ENCODE data around the gene SEMA5B. TPM values are rescaled to one million over a fixed set of nuclear protein-coding genes. Genes with fewer than 3 reads are reported as not detected.

The SEMA5B gene
- total RNA-seq, 1 experiment from 2014 or later: 9.4 TPM

GRCh38 chr3:123058505-123058904 is 30.9 kb upstream of the SEMA5B start:
- no peak overlapping the region for H3K18ac ChIP-seq (ENCODE audit: insufficient read length, low read depth, low read length)
- H2BK12ac ChIP-seq (ENCODE audit: insufficient read length, low read depth, low read length): no peak overlapping the region
- H3K27me3 ChIP-seq (ENCODE audit: insufficient read depth, low read length): no peaks in the 10 kb centered on the region
- no peak overlapping the region for H3K9ac ChIP-seq (ENCODE audit: extremely low read depth, insufficient read length, low read length)
- H3K4me1 Mint-ChIP-seq: peaks cover 0 to 2% of the 10 kb centered on the region in 2 experiments; a peak in 1 of 4 replicates
- no peak overlapping the region for H3K27ac ChIP-seq (ENCODE audit: insufficient read length, low read depth, low read length)
- H2AK5ac ChIP-seq (ENCODE audit: insufficient read length, low read length): no peak overlapping the region
- H3K27ac Mint-ChIP-seq: no peak overlapping the region
- no peak overlapping the region for H3K4me3 Mint-ChIP-seq
- H2AFZ ChIP-seq (ENCODE audit: low read length): no peak overlapping the region
- H3K4ac ChIP-seq (ENCODE audit: low read depth, low read length): no peak overlapping the region
- H3K4me1 ChIP-seq (ENCODE audit: insufficient read depth, low read length): no peaks in the 10 kb centered on the region
- no peaks in the 10 kb centered on the region for H3K9me3 Mint-ChIP-seq
- no peak overlapping the region for H4K91ac ChIP-seq (ENCODE audit: insufficient read length, low read depth, low read length)
- H3K27me3 Mint-ChIP-seq (ENCODE audit: low read depth): peaks cover 15% of the 10 kb centered on the region
- H3K23me2 ChIP-seq (ENCODE audit: insufficient read length, low read depth, low read length, poor library complexity, severe bottlenecking): no peaks in the 10 kb centered on the region
- no peak overlapping the region for H4K8ac ChIP-seq (replicated peaks; ENCODE audit: insufficient read length, low read depth, low read length)
- H3K79me2 ChIP-seq (ENCODE audit: insufficient read depth, low read length): no peaks in the 10 kb centered on the region
- H2BK15ac ChIP-seq (ENCODE audit: low read depth, low read length): no peak overlapping the region
- no peak overlapping the region for H3K56ac ChIP-seq (ENCODE audit: insufficient read length, low read depth, low read length)
- TF ChIP-seq, protein P1, sequence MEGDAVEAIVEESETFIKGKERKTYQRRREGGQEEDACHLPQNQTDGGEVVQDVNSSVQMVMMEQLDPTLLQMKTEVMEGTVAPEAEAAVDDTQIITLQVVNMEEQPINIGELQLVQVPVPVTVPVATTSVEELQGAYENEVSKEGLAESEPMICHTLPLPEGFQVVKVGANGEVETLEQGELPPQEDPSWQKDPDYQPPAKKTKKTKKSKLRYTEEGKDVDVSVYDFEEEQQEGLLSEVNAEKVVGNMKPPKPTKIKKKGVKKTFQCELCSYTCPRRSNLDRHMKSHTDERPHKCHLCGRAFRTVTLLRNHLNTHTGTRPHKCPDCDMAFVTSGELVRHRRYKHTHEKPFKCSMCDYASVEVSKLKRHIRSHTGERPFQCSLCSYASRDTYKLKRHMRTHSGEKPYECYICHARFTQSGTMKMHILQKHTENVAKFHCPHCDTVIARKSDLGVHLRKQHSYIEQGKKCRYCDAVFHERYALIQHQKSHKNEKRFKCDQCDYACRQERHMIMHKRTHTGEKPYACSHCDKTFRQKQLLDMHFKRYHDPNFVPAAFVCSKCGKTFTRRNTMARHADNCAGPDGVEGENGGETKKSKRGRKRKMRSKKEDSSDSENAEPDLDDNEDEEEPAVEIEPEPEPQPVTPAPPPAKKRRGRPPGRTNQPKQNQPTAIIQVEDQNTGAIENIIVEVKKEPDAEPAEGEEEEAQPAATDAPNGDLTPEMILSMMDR (conservative IDR thresholded peaks at IDR 0.05): no peak
- WGBS (ENCODE audit: extremely low coverage, insufficient read length, low lambda C conversion rate): no CpG with 5 or more reads among the region's 5 CpGs
- no peak overlapping the region for H2BK20ac ChIP-seq (ENCODE audit: low read depth, low read length, poor library complexity, severe bottlenecking)
- H4K5ac ChIP-seq (ENCODE audit: insufficient read length, low read depth, low read length): no peak overlapping the region
- H3K4me2 ChIP-seq (ENCODE audit: insufficient read depth, insufficient read length, low read length): no peak overlapping the region
- DNase-seq: no peak
- no peak overlapping the region for H2BK120ac ChIP-seq (ENCODE audit: low read depth, low read length, poor library complexity, severe bottlenecking)
- H3K79me1 ChIP-seq (ENCODE audit: insufficient read depth, low read depth, low read length, poor library complexity, severe bottlenecking): no peaks in the 10 kb centered on the region
- H3T11ph ChIP-seq (ENCODE audit: low read length): no peak overlapping the region
- no peaks in the 10 kb centered on the region for H4K20me1 ChIP-seq (ENCODE audit: control insufficient read depth, insufficient read depth, insufficient read length)
- no peak overlapping the region for H2BK5ac ChIP-seq (ENCODE audit: insufficient read length, low read length)
- no peak overlapping the region for H3K23ac ChIP-seq (ENCODE audit: insufficient read length, low read depth, low read length)
- no peak overlapping the region for H3K14ac ChIP-seq (ENCODE audit: insufficient read depth, low read length)
- no peaks in the 10 kb centered on the region for H3K36me3 Mint-ChIP-seq (ENCODE audit: insufficient read depth in 1 of 3, low read depth in 3 of 3)
- H3K9me3 ChIP-seq (ENCODE audit: control insufficient read depth, low read depth, low read length): no peaks in the 10 kb centered on the region

Measured in H9 (cell line).